ENCODE measurements around the gene SCRT2. TPM values are rescaled to one million over a fixed set of nuclear protein-coding genes. Genes with fewer than 3 reads are reported as not detected.
A peak's percentile ranks its signal among the peaks of the same experiment; 100 is the strongest.

The SCRT2 gene
- total and polyA plus RNA-seq, 2 of the 8 experiments (the other 6 are each of a cell fraction or from before 2014, with no cell fraction given) = 0.12 to 0.34 TPM

- TF ChIP-seq CHD7 (IDR thresholded peaks at IDR 0.05; ENCODE audit: insufficient replicate concordance, low read length) (no peak), TAF7 (optimal IDR thresholded peaks at IDR 0.05; ENCODE audit: borderline replicate concordance, low read depth, low read length) (peak; percentile 5), SRF (IDR thresholded peaks at IDR 0.05; ENCODE audit: low read depth, low read length) (no peak), KDM1A (IDR thresholded peaks at IDR 0.05; ENCODE audit: borderline replicate concordance, low read length) (peak; percentile 98), HDAC2 (IDR thresholded peaks at IDR 0.05; ENCODE audit: borderline replicate concordance in 1 of 2, low read depth in 2 of 2, low read length in 2 of 2) (peak in 1 of 2 experiments; percentile 86; a peak in 1 of 4 replicates), TAF1 (IDR thresholded peaks at IDR 0.05; ENCODE audit: low read depth, low read length) (0 out of 2 replicates have a peak, but pooled peaks have one; percentile 6)
These were observed 21.8 kb downstream of the SCRT2 start (continued) for GRCh38 chr20:653590-654416.
